GM19240 (cell line): ENCODE measurements around the gene SMAP1.
A peak's percentile ranks its signal among the peaks of the same experiment; 100 is the strongest.

Experiments
- DNase-seq: peaks from one replicate; pipeline ENCODE4 v3.0.0; 2011; ENCODE audit warnings: low spot score; ENCODE audit not compliant: insufficient read length

The SMAP1 gene

DNA sequence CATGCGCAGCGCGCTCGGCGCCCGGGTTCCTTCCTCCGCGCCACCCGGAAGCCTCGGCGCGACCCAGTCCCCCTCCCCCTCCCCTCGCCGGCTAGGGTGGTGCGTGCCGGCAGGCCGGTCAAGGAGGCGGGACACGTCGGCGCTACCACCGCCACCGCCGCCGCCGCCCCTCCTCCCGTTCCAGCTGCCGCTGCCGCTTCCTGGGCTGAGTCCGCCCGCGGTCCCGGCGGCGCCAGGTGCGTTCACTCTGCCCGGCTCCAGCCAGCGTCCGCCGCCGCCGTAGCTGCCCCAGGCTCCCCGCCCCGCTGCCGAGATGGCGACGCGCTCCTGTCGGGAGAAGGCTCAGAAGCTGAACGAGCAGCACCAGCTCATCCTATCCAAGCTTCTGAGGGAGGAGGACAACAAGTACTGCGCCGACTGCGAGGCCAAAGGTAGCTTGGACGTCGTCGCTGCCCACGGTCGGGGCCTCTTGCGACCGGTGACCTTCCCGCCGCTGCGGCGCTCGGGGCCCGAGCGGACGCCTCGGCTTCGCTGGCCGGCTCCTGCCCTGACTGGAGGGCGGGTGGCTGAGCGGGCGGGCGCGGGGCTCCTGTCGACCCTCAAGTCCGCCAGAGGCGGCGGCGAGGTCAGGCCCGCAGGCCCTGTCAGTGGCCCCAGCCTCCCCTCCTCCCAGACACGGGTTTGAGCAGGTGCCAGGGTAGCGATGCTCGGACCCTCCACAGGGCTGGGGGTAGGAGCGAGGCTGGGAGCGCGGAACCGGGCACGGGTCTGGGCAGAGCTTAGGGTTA lies at the start of gene SMAP1:
Gene SMAP1, plus strand, starts transcription at position 173 of the 788 bp plus-strand sequence. Its CDS starts 141 bp downstream, at position 314.
- peak; percentile 80 for DNase-seq

DNA sequence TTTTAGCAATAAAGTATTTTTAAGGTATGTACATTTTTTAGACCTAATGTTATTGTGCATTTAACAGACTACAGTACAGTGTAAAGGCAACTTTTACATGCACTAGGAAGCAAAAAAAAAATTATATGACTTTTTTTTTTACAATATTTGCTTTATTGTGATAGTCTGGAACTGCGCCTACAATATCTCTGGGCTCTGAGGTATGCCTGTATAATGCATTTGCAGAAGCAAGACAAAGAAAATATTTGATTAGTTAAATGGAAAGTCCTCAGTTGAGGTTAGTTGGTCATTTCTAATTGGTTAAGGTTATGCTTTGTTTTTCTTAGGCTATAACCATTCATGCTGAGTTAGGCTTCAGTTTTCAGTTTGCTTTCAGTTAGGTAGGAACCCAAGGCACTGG lies 46.9 kb upstream of the SMAP1 start:
- DNase-seq = no peak

DNA sequence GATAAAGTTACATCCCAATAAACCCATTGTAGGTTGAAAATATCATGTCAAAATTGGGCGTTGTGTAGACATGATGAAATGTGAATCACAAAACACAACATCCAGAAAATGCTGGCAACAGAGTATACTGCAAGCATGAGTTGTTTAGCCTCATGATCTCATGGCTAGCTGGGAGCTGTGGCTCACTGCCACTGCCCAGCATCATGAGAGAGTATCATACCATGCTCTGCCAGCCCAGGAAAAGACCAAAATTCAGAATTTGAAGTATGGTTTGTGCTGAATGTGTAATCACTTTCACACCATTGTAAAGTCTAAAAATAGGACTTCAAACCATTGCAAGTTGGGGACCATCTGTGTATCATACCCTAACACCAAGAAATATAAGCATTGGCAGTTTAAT lies 45.2 kb upstream of the SMAP1 start:
- DNase-seq = no peak

DNA sequence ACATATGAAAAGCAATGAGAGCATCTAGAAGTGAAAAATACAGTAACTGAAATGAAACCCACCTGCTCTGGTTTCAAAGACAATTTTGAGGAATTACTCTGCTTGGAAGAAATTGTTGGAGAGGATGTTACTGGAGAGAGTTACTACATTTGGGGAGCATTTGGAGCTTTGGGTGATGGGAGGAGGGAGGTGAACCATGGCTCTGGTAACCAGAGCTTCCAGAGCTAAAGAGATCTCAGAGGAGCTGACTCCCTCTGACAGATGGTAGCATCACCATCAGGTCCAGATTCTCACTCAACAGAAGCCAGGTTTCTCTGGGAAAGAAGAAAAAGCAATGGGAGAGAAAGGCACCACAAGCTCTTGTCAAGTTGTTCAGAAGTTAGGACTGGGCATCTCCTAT lies 42.2 kb upstream of the SMAP1 start:
- no peak for DNase-seq

DNA sequence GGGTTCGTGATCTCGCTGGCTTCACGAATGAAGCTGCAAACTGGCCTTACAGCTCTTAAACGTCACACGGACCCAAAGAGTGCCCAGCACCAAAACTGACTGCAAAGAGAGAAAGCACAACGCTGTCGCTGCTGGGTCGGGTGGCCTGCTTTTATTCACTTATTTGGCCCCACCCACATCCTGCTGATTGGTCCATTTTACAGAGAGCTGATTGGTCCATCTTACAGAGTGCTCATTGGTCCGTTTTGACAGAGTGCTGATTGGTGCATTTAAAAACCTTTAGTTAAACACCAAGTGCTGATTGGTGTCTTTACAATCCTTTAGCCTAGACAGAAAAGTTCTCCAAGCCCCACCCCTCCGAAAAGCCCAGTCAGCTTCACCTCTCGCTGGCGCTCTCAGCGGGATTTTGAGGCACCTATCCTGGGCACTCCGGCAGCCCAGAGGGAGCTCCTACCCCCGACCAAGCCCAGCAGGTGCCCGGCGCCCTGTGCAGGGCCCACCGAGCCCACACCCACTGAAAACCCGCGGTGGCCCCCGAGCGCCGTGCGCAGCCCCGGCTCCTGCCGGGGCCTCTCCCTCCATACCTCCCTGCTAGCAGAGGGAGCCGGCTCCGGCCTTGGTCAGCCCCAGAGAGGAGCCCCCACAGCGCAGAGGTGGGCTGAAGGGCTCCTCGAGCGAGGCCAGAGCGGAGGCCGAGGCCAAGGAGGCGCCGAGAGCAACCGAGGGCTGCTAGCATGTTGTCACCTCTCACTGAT lies 40.0 kb upstream of the SMAP1 start:
- no peak for DNase-seq

DNA sequence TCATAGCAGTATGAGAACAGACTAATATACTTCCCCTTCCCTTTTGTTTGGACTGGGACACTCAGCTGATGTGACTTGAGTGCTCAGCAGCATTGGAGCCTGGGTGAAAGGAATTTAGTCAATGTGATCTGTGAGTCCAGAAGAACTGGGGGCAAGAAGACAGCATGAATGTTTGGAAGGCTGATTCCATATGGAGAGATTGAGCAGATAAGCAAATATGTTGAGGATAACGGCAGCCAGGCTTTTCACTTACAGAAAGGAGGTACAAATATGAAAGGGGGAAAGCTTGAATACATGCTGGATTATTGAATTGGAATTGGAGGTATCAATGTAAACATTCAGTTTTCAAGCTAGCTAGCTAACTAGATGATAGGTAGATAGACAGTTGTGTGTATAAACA lies 37.8 kb upstream of the SMAP1 start:
- no peak for DNase-seq

DNA sequence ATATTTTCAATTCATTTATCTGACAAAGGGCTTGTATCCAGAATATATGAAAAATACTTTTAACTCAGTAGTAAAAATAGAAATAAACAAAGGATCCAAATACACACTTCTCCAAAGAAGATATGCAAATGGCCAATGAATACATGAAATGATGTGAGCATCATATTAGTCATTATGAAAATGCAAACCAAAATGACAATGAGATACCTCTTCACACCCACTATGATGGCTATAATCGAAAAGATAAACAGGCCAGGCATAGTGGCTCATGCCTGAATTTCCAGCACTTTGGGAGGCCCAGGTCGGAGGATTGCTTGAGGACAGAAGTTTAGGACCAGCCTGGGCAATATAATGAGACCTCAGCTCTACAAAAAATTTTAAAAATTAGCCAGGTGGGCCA lies 33.8 kb upstream of the SMAP1 start:
- DNase-seq = no peak

DNA sequence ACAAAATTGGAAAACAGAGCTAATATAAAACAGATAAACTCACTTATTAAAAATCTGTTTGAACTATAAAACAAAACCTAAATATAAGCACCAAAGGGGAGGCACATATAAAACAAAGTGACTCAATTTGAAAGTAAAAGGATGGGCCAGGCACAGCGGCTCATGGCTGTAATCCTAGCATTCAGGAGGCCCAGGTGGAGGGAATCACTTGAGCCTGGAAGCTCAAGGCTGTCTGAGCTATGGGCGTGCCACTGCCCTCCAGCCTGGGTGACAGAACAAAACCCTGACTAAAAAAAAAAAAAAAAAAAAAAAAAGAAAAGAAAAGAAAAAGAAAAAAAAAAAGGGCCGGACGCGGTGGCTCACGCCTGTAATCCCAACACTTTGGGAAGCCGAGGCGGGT lies 31.1 kb upstream of the SMAP1 start:
- no peak for DNase-seq

DNA sequence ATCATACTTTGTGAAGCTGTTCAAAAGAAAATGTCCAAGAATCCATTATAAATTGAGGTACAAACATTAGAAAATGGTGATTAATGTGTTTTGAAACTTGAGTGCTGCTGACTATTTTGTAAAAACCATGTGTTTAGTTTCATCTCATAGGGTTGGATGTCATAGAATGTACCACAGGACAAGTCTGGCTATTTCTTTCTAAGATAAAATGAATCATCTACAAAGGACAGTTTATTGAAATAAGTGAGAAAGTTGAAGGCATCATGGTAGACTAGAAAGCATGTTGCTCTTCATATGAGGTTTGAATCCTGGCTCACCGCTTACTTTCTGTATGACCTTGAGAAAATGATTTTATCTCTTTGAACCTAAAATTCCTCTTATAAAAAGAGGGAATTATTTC lies 29.2 kb upstream of the SMAP1 start:
- no peak for DNase-seq

DNA sequence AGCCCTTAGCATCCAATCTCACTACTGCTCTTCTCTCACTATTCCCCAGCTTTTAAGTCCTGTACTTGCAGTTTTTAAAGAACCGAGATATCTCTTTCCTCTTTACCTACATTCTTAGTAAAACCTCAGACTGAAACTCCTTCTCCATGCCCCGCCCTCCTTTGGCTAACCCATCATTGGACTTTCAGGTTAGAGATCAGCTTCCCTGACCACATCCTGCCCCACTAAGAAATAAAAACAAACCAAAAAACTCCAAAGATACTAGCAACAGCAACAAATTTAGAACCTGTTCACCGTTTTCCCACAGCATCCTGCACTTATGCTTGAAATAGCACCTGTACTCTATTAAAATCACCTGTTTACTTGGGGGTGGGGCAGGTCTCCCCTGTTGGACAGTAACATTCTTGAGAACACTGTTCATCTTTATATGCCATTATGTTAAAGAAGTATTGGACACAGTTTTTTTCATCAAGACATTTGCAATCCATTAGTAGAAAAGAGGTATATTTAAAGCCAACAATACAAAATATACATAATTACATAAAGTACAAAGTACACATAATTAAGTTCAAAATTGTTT lies 16.3 kb upstream of the SMAP1 start:
- DNase-seq = no peak

DNA sequence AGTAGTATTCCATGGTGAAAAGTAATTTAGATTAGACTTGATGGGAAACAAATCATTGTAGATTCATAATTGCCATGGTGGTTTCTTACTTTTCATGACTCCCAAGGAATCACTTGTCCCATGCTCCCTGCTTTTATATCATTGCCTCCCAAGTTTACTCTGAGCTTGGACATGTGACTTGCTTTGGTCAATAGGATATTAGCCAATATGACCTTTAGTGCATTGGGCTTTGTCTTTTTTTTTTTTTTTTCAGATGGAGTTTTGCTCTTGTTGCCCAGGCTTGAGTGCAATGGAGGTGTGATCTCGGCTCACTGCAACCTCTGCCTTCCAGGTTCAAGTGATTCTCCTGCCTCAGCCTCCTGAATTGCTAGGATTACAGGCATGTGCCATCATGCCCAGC lies 15.5 kb upstream of the SMAP1 start:
- DNase-seq = no peak

DNA sequence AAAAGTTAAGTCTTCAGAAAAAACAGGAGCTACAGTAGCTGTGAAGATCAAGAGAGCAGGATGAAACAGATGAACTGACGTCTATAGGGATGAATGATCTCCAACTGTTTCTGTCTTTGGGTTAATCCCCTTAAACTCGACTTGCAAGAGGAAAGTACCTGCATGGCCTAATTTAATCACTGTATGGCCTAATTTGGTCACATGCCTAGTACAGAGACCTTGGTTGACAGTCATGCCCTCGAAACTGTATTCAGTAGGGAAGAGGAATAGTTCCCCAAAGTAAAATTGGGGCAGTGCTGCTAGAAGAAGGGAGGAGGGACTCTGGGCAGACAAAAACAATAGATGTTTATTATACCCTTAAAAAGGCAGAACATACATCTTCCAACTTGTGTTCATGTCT lies 10.0 kb upstream of the SMAP1 start:
- DNase-seq = no peak

DNA sequence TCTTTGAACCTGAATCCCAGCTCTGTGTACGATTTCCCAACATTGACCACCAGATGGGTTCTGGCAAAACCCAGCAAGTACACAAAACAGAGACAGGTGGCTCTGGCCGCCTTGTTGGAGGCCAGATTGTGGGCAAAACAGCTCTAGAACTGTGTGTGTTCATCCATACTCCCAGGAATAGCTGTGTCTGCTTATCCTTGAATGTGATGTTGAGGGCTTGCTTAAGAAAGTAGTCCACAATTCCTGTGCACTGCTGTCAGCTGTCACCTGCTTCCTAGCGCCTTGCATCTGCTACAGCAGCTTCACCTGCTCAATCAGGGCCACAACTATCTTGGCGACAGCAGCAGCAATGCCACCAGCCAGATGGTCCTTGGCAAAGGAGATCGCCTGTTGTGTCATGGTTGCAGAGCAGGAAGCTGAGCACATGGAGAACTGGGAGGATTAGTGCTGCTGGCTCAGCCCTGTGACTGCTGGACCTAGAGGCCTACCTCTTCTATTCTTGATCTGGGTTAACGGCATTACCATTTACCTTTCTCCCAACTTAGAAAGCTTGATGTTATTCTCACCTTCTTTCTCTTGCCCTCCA lies 3.7 kb upstream of the SMAP1 start:
- no peak for DNase-seq

DNA sequence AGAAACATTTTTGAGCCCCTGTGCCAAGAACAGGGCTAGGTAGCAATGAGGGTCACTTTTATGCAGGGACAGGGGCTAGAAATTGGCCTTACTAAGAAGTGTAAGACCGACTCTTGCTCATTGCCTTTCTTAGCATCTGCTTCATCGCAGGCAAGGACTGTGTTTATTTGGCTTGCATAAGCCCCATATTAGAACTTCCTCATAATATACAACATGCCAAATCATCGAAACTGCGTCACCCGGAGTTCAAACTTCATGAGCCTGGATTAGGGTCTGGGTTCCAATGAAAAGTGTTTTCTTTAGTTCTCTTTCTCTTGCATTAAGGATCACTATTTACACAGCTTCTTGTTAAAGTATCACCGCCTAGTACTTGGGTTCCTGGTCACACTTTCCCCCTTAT lies 977 bp upstream of the SMAP1 start:
- no peak for DNase-seq

DNA sequence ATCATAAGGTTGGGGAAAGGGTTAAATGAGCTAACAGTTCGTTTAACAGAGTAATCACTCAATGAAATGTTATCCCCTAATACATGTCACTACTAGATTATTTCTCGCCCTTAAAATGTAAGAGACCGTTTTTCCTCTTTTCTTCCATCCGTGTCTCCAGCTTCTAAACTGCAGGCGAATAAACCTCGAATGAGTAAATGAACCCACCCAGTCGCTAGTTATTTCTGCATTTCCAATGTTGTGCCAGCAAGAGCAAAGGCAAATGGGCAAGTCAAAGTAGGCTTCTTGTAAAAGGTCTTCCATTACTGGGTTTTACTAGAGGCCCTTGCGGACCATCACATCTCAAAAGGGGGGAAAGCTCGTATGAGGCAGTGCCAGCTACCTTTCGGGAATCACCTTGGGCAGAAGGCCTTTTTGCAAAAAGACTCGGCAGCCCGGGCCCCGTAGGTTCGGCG lies 400 bp upstream of the SMAP1 start:
- no peak for DNase-seq

DNA sequence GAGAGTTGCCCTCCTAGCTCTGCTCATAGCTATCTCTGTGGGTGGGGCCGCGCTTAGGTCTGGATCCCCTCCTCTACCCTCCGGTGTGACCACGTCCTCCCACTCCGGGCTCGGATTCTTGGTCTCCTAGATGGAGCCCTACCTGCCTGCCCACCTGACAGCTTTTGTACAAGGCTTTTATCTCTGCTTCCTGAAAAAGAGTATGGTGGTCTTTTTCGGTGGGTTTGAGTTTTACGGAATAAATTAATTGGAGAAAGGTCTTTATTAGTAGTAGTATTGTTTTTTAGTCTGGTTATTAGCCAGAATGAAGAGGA lies 773 bp downstream of the SMAP1 start:
- no peak for DNase-seq

DNA sequence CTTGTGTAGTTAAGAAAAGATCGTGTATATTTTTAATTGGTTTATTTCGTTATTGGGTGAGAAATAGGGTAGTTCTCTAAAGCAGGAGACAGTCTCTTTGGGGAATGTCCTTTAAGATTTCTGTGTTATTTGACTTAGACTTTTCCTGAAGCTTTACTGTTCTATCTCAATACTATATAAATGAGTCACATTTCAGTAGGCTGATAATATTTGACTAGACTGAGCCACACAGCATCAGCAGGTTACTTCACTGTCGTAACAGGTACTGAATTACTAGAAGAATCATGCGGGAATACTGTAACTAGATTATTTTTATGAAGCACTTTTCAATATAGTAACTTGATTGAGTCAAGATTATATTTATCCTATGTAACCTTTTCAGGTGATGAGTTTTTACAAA lies 1.4 kb downstream of the SMAP1 start:
- DNase-seq = no peak

DNA sequence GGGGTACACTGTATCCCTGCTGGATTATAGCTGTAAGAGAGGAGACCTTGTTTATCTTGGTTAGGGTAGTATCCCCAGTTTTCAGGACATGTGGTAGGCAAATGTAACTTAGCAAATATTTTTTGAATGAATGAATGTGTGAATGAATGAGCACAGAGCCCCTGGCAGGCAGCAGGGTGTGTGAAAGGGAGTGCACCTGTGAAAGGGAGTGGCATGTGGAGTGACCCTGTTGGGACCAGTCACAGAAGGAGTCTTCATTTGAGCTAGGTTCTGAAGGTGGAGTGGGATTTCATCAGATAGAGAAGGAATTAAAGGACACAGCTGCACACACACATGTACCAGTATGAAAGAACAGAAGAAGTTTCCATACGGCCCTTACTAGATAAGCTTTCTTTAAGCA lies 4.9 kb downstream of the SMAP1 start:
- no peak for DNase-seq

DNA sequence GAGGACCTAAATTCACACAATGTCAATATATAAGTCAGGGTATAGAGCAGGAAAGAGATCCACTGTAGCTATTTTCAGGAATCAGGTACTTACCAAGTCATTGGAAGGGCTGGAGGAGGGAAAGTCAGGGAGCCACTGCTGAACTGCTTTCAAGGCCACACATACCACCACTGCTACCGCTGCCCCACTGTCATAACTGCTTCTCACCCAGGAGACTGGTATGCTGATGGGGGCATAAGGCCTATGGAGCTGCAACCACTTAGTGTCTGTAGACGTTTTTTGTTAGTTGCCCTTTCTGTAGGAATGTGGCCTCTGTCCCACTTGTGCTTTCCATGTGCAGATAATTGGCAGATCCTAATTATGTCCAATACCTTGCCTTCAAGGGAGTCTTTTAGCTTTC lies 5.4 kb downstream of the SMAP1 start:
- no peak for DNase-seq

DNA sequence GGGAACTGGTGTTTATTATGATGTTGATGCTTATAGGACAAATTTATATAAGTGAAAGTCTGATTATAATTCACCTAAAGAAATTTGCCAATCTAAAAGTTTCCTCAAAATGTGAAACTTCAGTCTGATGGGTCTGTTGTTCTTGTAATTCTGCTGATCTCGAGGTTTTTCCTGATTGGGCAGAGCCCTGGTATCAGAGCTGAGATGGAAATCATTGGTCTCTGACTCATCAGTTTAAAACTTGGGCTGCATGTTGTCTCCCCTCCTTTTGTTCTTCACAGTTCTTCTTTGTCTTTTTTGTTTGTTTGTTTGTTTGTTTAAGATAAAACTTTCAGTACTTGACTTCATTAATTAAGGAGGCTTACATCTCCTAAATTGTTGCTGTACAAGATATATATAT lies 5.9 kb downstream of the SMAP1 start:
- no peak for DNase-seq

DNA sequence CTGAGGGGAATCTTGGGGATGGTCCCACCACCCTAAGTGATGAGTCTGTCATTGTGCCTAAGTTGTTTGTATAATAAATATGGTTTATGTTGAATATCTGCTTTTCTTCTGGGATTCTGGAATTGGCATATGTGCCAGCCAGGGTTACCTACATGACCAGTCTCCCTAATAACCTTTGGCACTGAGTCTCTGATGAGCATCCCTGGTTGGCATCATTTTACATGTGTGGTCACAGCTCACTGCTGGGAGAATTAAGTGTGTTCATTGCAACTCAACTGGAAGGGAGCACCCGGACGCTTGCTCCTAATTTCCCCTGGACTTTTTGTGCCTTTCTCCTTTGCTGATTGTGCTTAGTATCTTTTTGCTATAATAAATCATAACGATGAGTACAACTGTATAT lies 8.1 kb downstream of the SMAP1 start:
- no peak for DNase-seq

DNA sequence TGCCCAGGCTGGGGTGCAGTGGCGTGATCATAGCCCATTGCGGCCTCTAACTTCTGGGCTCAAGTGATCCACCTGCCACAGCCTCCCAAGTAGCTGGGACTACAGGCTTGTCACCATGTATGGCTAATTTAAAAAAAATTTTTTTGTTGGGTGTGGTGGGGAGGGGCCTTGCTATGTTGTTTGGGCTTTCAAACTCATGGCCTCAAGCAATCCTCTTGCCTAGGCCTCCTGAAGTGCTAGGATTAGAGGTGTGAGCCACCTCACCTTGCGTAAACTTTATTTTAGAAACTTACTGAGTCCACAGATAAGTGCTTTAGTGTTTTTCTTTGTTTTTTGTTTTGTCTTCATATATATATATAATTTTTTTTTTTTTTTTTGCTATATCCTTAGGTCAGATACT lies 9.1 kb downstream of the SMAP1 start:
- no peak for DNase-seq
